Stimulated activated CD8-positive, alpha-beta memory T cell treated with anti-CD3 and anti-CD28 coated beads, Interleukin-7, amount 100 ng/mL, for 24 hours (primary cell): ENCODE data around the gene TAS1R1.

ENCODE experiments used
- DNase-seq: peaks from one replicate; pipeline ENCODE4 v3.0.0-alpha.2; 2020; ENCODE audit warnings: low read depth

TAS1R1 gene

GRCh38 chr1:6572653-6573383, 17.7 kb downstream of the TAS1R1 start:
- no peak for DNase-seq

GRCh38 chr1:6574025-6574620, 19.0 kb downstream of the TAS1R1 start:
- no peak for DNase-seq

GRCh38 chr1:6574818-6575217, 19.7 kb downstream of the TAS1R1 start:
- no peak for DNase-seq

- no peak for DNase-seq
Measured at GRCh38 chr1:6577831-6578525, 22.9 kb downstream of the TAS1R1 start.

- DNase-seq = no peak
Measured at GRCh38 chr1:6578624-6579373, 23.7 kb downstream of the TAS1R1 start.

GRCh38 chr1:6579374-6580118, 24.4 kb downstream of the TAS1R1 start, which contains the start of gene ZBTB48:
Gene ZBTB48 (plus strand): TSS chr1:6579994. CDS start chr1:6580610, 616 bp downstream.
- DNase-seq = peak; percentile 89

- no peak for DNase-seq
Measured at GRCh38 chr1:6580119-6580592, 25.0 kb downstream of the TAS1R1 start.

GRCh38 chr1:6580593-6581409, 25.7 kb downstream of the TAS1R1 start:
- DNase-seq = no peak

- no peak for DNase-seq
Measured at GRCh38 chr1:6581561-6582305, 26.6 kb downstream of the TAS1R1 start.

- no peak for DNase-seq
Measured at GRCh38 chr1:6582370-6582769, 27.3 kb downstream of the TAS1R1 start.

GRCh38 chr1:6584126-6585080, 29.3 kb downstream of the TAS1R1 start:
- DNase-seq = no peak

- DNase-seq = no peak
Measured at GRCh38 chr1:6585081-6585722, 30.1 kb downstream of the TAS1R1 start.

GRCh38 chr1:6585841-6586240, 30.7 kb downstream of the TAS1R1 start:
- no peak for DNase-seq

GRCh38 chr1:6586404-6586816, 31.3 kb downstream of the TAS1R1 start:
- DNase-seq = no peak

- no peak for DNase-seq
Measured at GRCh38 chr1:6587261-6588005, 32.3 kb downstream of the TAS1R1 start.

GRCh38 chr1:6588128-6588892, 33.2 kb downstream of the TAS1R1 start:
- DNase-seq = no peak
